ENCODE results near the gene SMPD3.

Gene SMPD3

DNA sequence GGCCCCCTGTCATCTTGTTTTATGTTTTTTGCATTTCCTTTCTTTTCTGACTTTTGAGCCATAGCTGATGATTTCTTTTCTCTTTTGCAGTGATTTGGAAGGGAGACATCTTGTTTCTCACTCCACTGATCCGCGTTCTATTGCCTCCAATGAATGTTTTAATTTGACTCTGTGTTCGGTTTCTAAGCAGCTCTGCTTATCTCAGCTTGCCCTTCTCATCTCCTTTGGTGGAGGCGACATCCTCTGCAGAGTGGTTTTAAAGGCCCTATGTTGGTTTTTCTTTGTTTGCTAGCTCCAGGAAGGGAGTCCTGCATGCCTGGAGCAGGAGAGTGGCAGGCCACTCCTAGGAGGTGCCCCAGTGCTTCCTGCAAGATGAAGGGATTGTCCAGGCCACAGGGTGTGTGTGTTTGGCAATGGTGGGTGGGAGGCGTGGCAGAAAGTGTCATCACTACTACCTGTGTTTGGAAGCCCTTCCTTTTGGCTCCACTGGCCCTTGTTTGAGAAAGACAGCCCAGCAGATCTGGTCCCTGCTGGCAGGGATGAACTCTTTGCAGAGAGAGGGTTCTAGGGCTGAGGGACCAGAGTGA lies 13.6 kb downstream of the SMPD3 start:
- no peak for DNase-seq (ENCODE audit: low spot score in 2 of 2)
- H3K27ac Mint-ChIP-seq = no peak overlapping the region
- H3K4me3 Mint-ChIP-seq = no peak overlapping the region
- H3K4me1 Mint-ChIP-seq = no peaks in the 10 kb centered on the region
- H3K9me3 Mint-ChIP-seq = peaks cover 2% of the 10 kb centered on the region
- peaks cover 5% of the 10 kb centered on the region for H3K36me3 Mint-ChIP-seq
- peaks cover 5% of the 10 kb centered on the region for H3K27me3 Mint-ChIP-seq
- no peak for ATAC-seq (ENCODE audit: low read depth)

DNA sequence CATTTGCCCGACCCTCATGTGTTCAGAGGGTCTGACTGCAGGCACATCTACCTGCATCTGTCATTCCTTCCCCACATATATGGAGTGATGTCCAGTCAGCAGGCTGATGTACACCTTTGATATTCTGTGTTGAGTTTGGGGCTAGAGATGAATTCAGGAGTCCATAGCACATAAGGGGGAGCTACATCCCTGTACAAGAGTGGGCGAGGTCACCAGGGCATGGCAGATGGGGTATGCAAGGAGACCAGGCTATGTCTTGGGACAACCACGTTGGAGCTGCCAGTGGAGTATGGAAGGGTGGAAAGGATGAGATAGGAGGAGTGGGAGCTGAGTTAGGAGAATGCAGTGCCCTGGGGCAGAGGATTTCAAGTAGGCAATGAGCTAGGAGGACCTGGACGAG lies 15.0 kb downstream of the SMPD3 start:
- H3K4me1 Mint-ChIP-seq = no peaks in the 10 kb centered on the region
- ATAC-seq (ENCODE audit: low read depth) (no peak), DNase-seq (ENCODE audit: low spot score in 2 of 2) (no peak)
- H3K4me3 Mint-ChIP-seq = no peak overlapping the region
- H3K36me3 Mint-ChIP-seq = peaks cover 5% of the 10 kb centered on the region
- peaks cover 3% of the 10 kb centered on the region for H3K27me3 Mint-ChIP-seq
- H3K9me3 Mint-ChIP-seq = peaks cover 2% of the 10 kb centered on the region
- H3K27ac Mint-ChIP-seq = no peak overlapping the region

- no peaks in the 10 kb centered on the region for H3K4me1 Mint-ChIP-seq
- H3K4me3 Mint-ChIP-seq = no peak overlapping the region
- no peak overlapping the region for H3K27ac Mint-ChIP-seq
- H3K9me3 Mint-ChIP-seq = peaks cover 2% of the 10 kb centered on the region
- H3K27me3 Mint-ChIP-seq = peaks cover 3% of the 10 kb centered on the region
- DNase-seq (ENCODE audit: low spot score in 2 of 2) = no peak
- ATAC-seq (ENCODE audit: low read depth) = no peak
- peaks cover 5% of the 10 kb centered on the region for H3K36me3 Mint-ChIP-seq
These were observed 15.6 kb downstream of the SMPD3 start for GRCh38 chr16:68432701-68433100.

- Mint-ChIP-seq H3K9me3 (no peaks in the 10 kb centered on the region), H3K4me1 (no peaks in the 10 kb centered on the region), H3K4me3 (no peak overlapping the region), H3K36me3 (no peaks in the 10 kb centered on the region), H3K27ac (no peak overlapping the region), H3K27me3 (no peaks in the 10 kb centered on the region)
- no peak for DNase-seq (ENCODE audit: low spot score in 2 of 2)
- no peak for ATAC-seq (ENCODE audit: low read depth)
These were observed 19.0 kb downstream of the SMPD3 start for GRCh38 chr16:68429076-68429854.

DNA sequence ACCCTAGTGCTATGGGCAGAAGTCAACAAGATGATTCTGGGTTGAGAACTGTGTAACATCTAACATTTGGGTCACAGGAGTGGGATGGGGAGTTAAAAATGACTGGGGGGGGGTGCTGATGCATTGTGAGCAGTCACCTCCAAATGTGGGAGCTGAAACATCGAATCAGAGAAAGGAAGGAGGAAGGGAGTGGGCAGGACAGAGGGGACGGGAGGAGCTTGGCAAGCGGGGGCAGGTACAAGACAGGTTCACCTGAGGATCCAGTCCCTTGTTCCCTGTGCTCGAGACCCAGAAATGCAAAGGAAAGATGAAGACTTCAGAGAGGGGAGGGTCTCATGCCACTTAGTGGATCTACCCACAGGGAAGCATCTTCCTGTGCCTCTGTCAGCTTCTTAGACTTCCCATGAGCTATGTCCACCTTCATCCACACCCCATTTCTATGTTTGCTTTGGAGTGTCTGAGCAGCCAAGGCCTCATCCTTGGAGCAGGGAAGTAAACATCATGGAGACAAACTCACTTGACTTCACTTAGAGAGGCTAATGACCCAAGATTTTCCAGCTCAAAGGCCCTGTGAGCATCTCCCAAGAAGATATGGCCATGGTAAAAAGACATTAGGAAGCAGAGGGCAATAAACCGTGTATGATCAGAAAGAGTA lies 20.5 kb downstream of the SMPD3 start:
- DNase-seq (ENCODE audit: low spot score in 2 of 2) (no peak), ATAC-seq (ENCODE audit: low read depth) (no peak)
- H3K9me3 Mint-ChIP-seq = no peaks in the 10 kb centered on the region
- no peaks in the 10 kb centered on the region for H3K4me1 Mint-ChIP-seq
- H3K27ac Mint-ChIP-seq = no peak overlapping the region
- no peak overlapping the region for H3K4me3 Mint-ChIP-seq
- no peaks in the 10 kb centered on the region for H3K36me3 Mint-ChIP-seq
- H3K27me3 Mint-ChIP-seq = no peaks in the 10 kb centered on the region

- H3K4me3 Mint-ChIP-seq = no peak overlapping the region
- no peaks in the 10 kb centered on the region for H3K4me1 Mint-ChIP-seq
- ATAC-seq (ENCODE audit: low read depth) = no peak
- H3K27ac Mint-ChIP-seq = no peak overlapping the region
- H3K9me3 Mint-ChIP-seq = no peaks in the 10 kb centered on the region
- H3K27me3 Mint-ChIP-seq = no peaks in the 10 kb centered on the region
- no peak for DNase-seq (ENCODE audit: low spot score in 2 of 2)
- H3K36me3 Mint-ChIP-seq = no peaks in the 10 kb centered on the region
These were observed 22.0 kb downstream of the SMPD3 start for GRCh38 chr16:68426347-68426652.

GRCh38 chr16:68425498-68426346 lies 22.6 kb downstream of the SMPD3 start:
- H3K4me1 Mint-ChIP-seq = no peaks in the 10 kb centered on the region
- H3K36me3 Mint-ChIP-seq = no peaks in the 10 kb centered on the region
- no peak for ATAC-seq (ENCODE audit: low read depth)
- H3K9me3 Mint-ChIP-seq = no peaks in the 10 kb centered on the region
- H3K27ac Mint-ChIP-seq = no peak overlapping the region
- H3K4me3 Mint-ChIP-seq = no peak overlapping the region
- DNase-seq (ENCODE audit: low spot score in 2 of 2) = no peak
- H3K27me3 Mint-ChIP-seq = no peaks in the 10 kb centered on the region

DNA sequence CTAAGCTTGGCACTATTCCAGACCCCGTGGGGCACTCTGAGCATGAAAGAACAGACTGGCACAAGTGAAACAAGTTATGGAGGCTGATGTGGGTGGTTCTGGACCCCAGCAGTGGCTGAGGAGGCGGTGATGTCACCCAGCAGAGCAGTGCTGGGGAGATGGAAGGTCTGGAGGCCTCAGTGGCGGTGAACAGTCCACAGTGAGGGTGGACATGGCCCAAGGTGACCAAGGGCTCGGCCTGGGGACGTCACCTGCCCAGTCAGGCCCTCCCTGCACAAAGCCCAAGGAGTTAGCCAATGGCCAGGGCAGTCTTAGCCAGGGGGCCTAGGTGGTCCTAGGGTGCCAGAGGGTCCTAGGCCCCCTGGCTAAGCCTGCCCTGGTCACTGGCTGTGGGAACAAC lies 24.5 kb downstream of the SMPD3 start:
- Mint-ChIP-seq H3K27me3 (no peaks in the 10 kb centered on the region), H3K4me1 (peaks cover 3% of the 10 kb centered on the region), H3K4me3 (no peak overlapping the region), H3K36me3 (no peaks in the 10 kb centered on the region), H3K9me3 (no peaks in the 10 kb centered on the region), H3K27ac (no peak overlapping the region)
- ATAC-seq (ENCODE audit: low read depth) (no peak), DNase-seq (ENCODE audit: low spot score in 2 of 2) (no peak)

DNA sequence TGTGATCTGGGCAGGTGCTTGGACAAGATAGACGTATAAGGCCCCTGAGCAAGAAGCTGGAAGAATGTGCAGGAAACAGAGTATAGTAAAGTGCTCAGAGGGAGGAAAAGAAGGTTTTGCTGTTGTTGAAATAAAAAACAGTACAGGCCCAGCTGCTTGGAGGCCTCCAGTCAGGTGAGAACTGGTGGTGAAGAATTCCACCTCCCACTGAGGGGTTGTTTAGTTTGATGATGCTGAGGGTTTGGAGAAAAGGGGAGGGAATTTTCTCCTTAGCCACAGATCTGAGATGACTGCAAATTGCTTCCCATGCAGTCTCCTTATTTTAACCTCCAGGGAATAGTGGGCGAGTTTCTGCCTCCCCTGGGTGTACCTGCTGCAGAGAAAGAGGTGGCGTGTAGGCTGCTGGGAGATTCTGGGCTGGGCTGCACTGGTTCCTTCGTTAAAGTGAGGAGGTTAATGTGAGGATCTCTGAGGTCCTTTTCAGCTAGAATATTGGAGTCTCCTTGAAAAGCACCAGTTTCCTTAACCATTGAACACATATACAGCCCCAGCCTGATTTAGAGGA lies 25.8 kb downstream of the SMPD3 start:
- no peaks in the 10 kb centered on the region for H3K36me3 Mint-ChIP-seq
- no peak for ATAC-seq (ENCODE audit: low read depth)
- H3K9me3 Mint-ChIP-seq = no peaks in the 10 kb centered on the region
- H3K4me1 Mint-ChIP-seq = peaks cover 12% of the 10 kb centered on the region
- H3K4me3 Mint-ChIP-seq = no peak overlapping the region
- no peaks in the 10 kb centered on the region for H3K27me3 Mint-ChIP-seq
- no peak for DNase-seq (ENCODE audit: low spot score in 2 of 2)
- H3K27ac Mint-ChIP-seq = no peak overlapping the region

GRCh38 chr16:68421076-68421475 lies 27.2 kb downstream of the SMPD3 start:
- Mint-ChIP-seq H3K36me3 (no peaks in the 10 kb centered on the region), H3K4me1 (peaks cover 23% of the 10 kb centered on the region)
- no peak for ATAC-seq (ENCODE audit: low read depth)

GRCh38 chr16:68420366-68420942 lies 27.9 kb downstream of the SMPD3 start:
- no peak for ATAC-seq (ENCODE audit: low read depth)
- peaks cover 23% of the 10 kb centered on the region for H3K4me1 Mint-ChIP-seq
- no peaks in the 10 kb centered on the region for H3K36me3 Mint-ChIP-seq
- no peaks in the 10 kb centered on the region for H3K27me3 Mint-ChIP-seq
- no peak overlapping the region for H3K27ac Mint-ChIP-seq
- H3K9me3 Mint-ChIP-seq = no peaks in the 10 kb centered on the region
- H3K4me3 Mint-ChIP-seq = no peak overlapping the region
- DNase-seq (ENCODE audit: low spot score in 2 of 2) = no peak

More at GRCh38 chr16:68421076-68421475, 27.2 kb downstream of the SMPD3 start:
- H3K9me3 Mint-ChIP-seq = no peaks in the 10 kb centered on the region
- H3K27me3 Mint-ChIP-seq = no peaks in the 10 kb centered on the region
- DNase-seq (ENCODE audit: low spot score in 2 of 2) = no peak
- no peak overlapping the region for H3K4me3 Mint-ChIP-seq
- H3K27ac Mint-ChIP-seq = no peak overlapping the region

GRCh38 chr16:68417711-68418301 lies 30.5 kb downstream of the SMPD3 start:
- H3K4me1 Mint-ChIP-seq = peaks cover 23% of the 10 kb centered on the region
- peak overlapping the region; percentile 80 for H3K27ac Mint-ChIP-seq
- H3K36me3 Mint-ChIP-seq = no peaks in the 10 kb centered on the region
- no peaks in the 10 kb centered on the region for H3K27me3 Mint-ChIP-seq
- ATAC-seq (ENCODE audit: low read depth) (peak; percentile 96), DNase-seq (ENCODE audit: low spot score in 2 of 2) (peak; percentile 22 to 42)
- no peaks in the 10 kb centered on the region for H3K9me3 Mint-ChIP-seq
- peak overlapping the region; percentile 78 for H3K4me3 Mint-ChIP-seq
